HepG2 (cell line): ENCODE data around the gene BAZ1A. TPM values are rescaled to one million over a fixed set of nuclear protein-coding genes. Genes with fewer than 3 reads are reported as not detected.
A peak's percentile ranks its signal among the peaks of the same experiment; 100 is the strongest.

Experiments used
- AHR ChIP-seq: IDR thresholded peaks from 2 replicates; pipeline ENCODE4 v1.6.1; 2018; ENCODE audit warnings: missing genetic modification reagents, missing compliant biosample characterization
- GABPB1 ChIP-seq: IDR thresholded peaks from 2 replicates; pipeline ENCODE4 v1.6.1; 2016; ENCODE audit warnings: mild to moderate bottlenecking, missing genetic modification reagents, moderate library complexity, missing compliant biosample characterization
- HCFC1 ChIP-seq: fragments of 150-350 bp; IDR thresholded peaks from 2 replicates; pipeline ENCODE4 v1.6.1; 2014; ENCODE audit warnings: low read depth, low read length
- KDM2A ChIP-seq: sonication (generic); formaldehyde crosslinking; IDR thresholded peaks from 2 replicates; pipeline ENCODE4 v1.4.0; 2020; ENCODE audit warnings: low read depth, missing genetic modification reagents, borderline replicate concordance
- MTF1 ChIP-seq: sonication (generic); formaldehyde crosslinking; IDR thresholded peaks from 2 replicates; pipeline ENCODE4 v1.5.0; 2020; ENCODE audit warnings: missing genetic modification reagents
- NAIF1 ChIP-seq: sonication (generic); formaldehyde crosslinking; IDR thresholded peaks from 2 replicates; pipeline ENCODE4 v1.5.0; 2020; ENCODE audit warnings: mild to moderate bottlenecking, missing genetic modification reagents, borderline replicate concordance
- PITX1 ChIP-seq: sonication (generic); formaldehyde crosslinking; IDR thresholded peaks from 2 replicates; pipeline ENCODE4 v1.5.1; 2020; ENCODE audit warnings: mild to moderate bottlenecking, missing genetic modification reagents
- POGZ ChIP-seq: sonication (generic); formaldehyde crosslinking; IDR thresholded peaks from 2 replicates; pipeline ENCODE4 v1.4.0; 2020; ENCODE audit warnings: mild to moderate bottlenecking, missing genetic modification reagents
- REXO4 ChIP-seq: sonication (generic); formaldehyde crosslinking; IDR thresholded peaks from 2 replicates; pipeline ENCODE4 v1.8.0; 2022; ENCODE audit warnings: missing genetic modification reagents, mild to moderate bottlenecking, borderline replicate concordance
- SMC3 ChIP-seq: IDR thresholded peaks from 2 replicates; pipeline ENCODE4 v1.6.1; 2011; ENCODE audit warnings: low read length, improper control_type of control experiment
- SRSF1 ChIP-seq: fragments of 200-400 bp; formaldehyde crosslinking; optimal IDR thresholded peaks from 2 replicates; pipeline ENCODE3; 2017; ENCODE audit warnings: mild to moderate bottlenecking, low read depth, low read length, moderate library complexity
- TBX2 ChIP-seq: sonication (generic); formaldehyde crosslinking; IDR thresholded peaks from 2 replicates; pipeline ENCODE4 v1.5.0; 2020; ENCODE audit warnings: missing genetic modification reagents, mild to moderate bottlenecking, borderline replicate concordance
- TEAD3 ChIP-seq: optimal IDR thresholded peaks from 2 replicates; pipeline ENCODE3; 2016; ENCODE audit warnings: borderline replicate concordance
- ZFP90 ChIP-seq: sonication (generic); formaldehyde crosslinking; IDR thresholded peaks from 2 replicates; pipeline ENCODE4 v1.8.0; 2022; ENCODE audit warnings: missing genetic modification reagents, mild to moderate bottlenecking, inconsistent platforms, borderline replicate concordance
- ZNF367 ChIP-seq: sonication (generic); formaldehyde crosslinking; IDR thresholded peaks from 2 replicates; pipeline ENCODE4 v1.4.0; 2020; ENCODE audit warnings: missing genetic modification reagents, borderline replicate concordance
- ZNF513 ChIP-seq: sonication (generic); formaldehyde crosslinking; conservative IDR thresholded peaks from 2 replicates; pipeline ENCODE4 v1.5.0; 2020; ENCODE audit warnings: missing genetic modification reagents
- ZNF530 ChIP-seq: sonication (generic); formaldehyde crosslinking; IDR thresholded peaks from 2 replicates; pipeline ENCODE4 v1.5.0; 2020; ENCODE audit warnings: low read depth, mild to moderate bottlenecking, missing genetic modification reagents
- ZNF546 ChIP-seq: sonication (generic); formaldehyde crosslinking; conservative IDR thresholded peaks from 2 replicates; pipeline ENCODE4 v1.8.1; 2023; ENCODE audit warnings: mild to moderate bottlenecking, missing genetic modification reagents
- ZNF552 ChIP-seq: sonication (generic); formaldehyde crosslinking; IDR thresholded peaks from 2 replicates; pipeline ENCODE4 v1.9.0; 2022; ENCODE audit warnings: missing genetic modification reagents, mild to moderate bottlenecking, borderline replicate concordance
- ZNF556 ChIP-seq: sonication (generic); formaldehyde crosslinking; IDR thresholded peaks from 2 replicates; pipeline ENCODE4 v1.4.0; 2020; ENCODE audit warnings: mild to moderate bottlenecking, missing genetic modification reagents, borderline replicate concordance
- ZNF598 ChIP-seq: sonication (generic); formaldehyde crosslinking; IDR thresholded peaks from 2 replicates; pipeline ENCODE4 v1.5.1; 2020; ENCODE audit warnings: mild to moderate bottlenecking, missing genetic modification reagents, borderline replicate concordance
- ZNF776 ChIP-seq: sonication (generic); formaldehyde crosslinking; IDR thresholded peaks from 2 replicates; pipeline ENCODE4 v1.4.0; 2020; ENCODE audit warnings: mild to moderate bottlenecking, missing genetic modification reagents
- polyA plus RNA-seq, 8 experiments: library from polyadenylated mRNA; depleted of rRNA in 3 of 8; stranded (reverse) in 7 of 8; unstranded in 1 of 8; fragments of >200 nt; fragmentation: Illumina TruSeq in 4 of 8; extraction: Trizol in 4 of 8; gene quantifications; 2 replicates each; pipeline versions ENCODE4 v1.2.1 to v1.2.3, GENCODE V29; 2011 to 2016; ENCODE audit warnings: low read depth in 4 of 8, missing spikeins in 1 of 8, mixed read lengths in 1 of 8; ENCODE audit not compliant: insufficient read depth in 1 of 8
- total RNA-seq, 5 experiments: library from RNA; depleted of rRNA; stranded (reverse); fragments of >200 nt; fragmentation: Illumina TruSeq; extraction: Trizol; gene quantifications; 2 replicates each; pipeline ENCODE4 v1.2.3, GENCODE V29; 2016; ENCODE audit warnings: low read depth in 1 of 5
- TF ChIP-seq, protein P1 (sequence below): IDR thresholded peaks from 2 replicates; pipeline ENCODE4 v1.6.1; 2016; ENCODE audit warnings: low read depth
- TF ChIP-seq, protein P2 (sequence below): IDR thresholded peaks from 2 replicates; pipeline ENCODE4 v1.6.1; 2018; ENCODE audit warnings: missing genetic modification reagents, mild to moderate bottlenecking, missing compliant biosample characterization
- TF ChIP-seq, protein P3 (sequence below): sonication (generic); formaldehyde crosslinking; IDR thresholded peaks from 2 replicates; pipeline ENCODE4 v1.8.1; 2023; ENCODE audit warnings: mild to moderate bottlenecking, inconsistent platforms, moderate library complexity, missing genetic modification reagents, borderline replicate concordance

Gene BAZ1A
- total and polyA plus RNA-seq, 2 of the 13 experiments (the other 11 are each of a cell fraction or from before 2014, with no cell fraction given), result 20.9 to 56.8 TPM

- TF ChIP-seq KDM2A (CRISPR knock-in tag), result peak; percentile 85
- TF ChIP-seq ZFP90 (CRISPR knock-in tag), result peak; percentile 81; the same call in 1 of the 2 replicates
- no peak for TF ChIP-seq ZNF552 (CRISPR knock-in tag)
- peak; percentile 65; the same call in 1 of the 2 replicates for TF ChIP-seq ZNF556 (CRISPR knock-in tag)
- peak; percentile 71; the same call in 1 of the 2 replicates for TF ChIP-seq ZNF598 (CRISPR knock-in tag)
- 0 out of 2 replicates have a peak, but pooled peaks have one; percentile 44 for TF ChIP-seq ZNF367
- TF ChIP-seq GABPB1 (CRISPR knock-in tag), result peak; percentile 40; the same call in 1 of the 2 replicates
- TF ChIP-seq TEAD3 (CRISPR knock-in tag), result peak; percentile 28
- TF ChIP-seq ZNF546 (CRISPR knock-in tag), result no peak
- peak; percentile 24; the same call in 1 of the 2 replicates for TF ChIP-seq AHR (CRISPR knock-in tag)
- TF ChIP-seq, protein P1, sequence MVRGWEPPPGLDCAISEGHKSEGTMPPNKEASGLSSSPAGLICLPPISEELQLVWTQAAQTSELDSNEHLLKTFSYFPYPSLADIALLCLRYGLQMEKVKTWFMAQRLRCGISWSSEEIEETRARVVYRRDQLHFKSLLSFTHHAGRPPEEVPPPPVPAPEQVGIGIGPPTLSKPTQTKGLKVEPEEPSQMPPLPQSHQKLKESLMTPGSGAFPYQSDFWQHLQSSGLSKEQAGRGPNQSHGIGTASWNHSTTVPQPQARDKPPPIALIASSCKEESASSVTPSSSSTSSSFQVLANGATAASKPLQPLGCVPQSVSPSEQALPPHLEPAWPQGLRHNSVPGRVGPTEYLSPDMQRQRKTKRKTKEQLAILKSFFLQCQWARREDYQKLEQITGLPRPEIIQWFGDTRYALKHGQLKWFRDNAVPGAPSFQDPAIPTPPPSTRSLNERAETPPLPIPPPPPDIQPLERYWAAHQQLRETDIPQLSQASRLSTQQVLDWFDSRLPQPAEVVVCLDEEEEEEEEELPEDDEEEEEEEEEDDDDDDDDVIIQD, result peak; percentile 94
- no peak for TF ChIP-seq ZNF513 (CRISPR knock-in tag)
- TF ChIP-seq POGZ (CRISPR knock-in tag), result peak; percentile 89
- TF ChIP-seq REXO4 (CRISPR knock-in tag), result no peak
- TF ChIP-seq PITX1 (CRISPR knock-in tag), result peak; percentile 68; the same call in 1 of the 2 replicates
- TF ChIP-seq NAIF1 (CRISPR knock-in tag), result no peak
- TF ChIP-seq MTF1, result no peak
- no peak for TF ChIP-seq ZNF530 (CRISPR knock-in tag)
- TF ChIP-seq TBX2 (CRISPR knock-in tag), result peak; percentile 81
- TF ChIP-seq, protein P2, sequence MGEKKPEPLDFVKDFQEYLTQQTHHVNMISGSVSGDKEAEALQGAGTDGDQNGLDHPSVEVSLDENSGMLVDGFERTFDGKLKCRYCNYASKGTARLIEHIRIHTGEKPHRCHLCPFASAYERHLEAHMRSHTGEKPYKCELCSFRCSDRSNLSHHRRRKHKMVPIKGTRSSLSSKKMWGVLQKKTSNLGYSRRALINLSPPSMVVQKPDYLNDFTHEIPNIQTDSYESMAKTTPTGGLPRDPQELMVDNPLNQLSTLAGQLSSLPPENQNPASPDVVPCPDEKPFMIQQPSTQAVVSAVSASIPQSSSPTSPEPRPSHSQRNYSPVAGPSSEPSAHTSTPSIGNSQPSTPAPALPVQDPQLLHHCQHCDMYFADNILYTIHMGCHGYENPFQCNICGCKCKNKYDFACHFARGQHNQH (CRISPR knock-in tag), result peak; percentile 81
- TF ChIP-seq SMC3, result no peak
- TF ChIP-seq, protein P3, sequence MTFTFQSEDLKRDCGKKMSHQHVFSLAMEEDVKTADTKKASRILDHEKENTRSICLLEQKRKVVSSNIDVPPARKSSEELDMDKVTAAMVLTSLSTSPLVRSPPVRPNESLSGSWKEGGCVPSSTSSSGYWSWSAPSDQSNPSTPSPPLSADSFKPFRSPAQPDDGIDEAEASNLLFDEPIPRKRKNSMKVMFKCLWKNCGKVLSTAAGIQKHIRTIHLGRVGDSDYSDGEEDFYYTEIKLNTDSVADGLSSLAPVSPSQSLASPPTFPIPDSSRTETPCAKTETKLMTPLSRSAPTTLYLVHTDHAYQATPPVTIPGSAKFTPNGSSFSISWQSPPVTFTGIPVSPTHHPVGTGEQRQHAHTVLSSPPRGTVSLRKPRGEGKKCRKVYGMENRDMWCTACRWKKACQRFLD, result 0 out of 2 replicates have a peak, but pooled peaks have one; percentile 27
- TF ChIP-seq ZNF776 (CRISPR knock-in tag), result no peak
- no peak for TF ChIP-seq SRSF1
- no peak for TF ChIP-seq HCFC1
These were observed 77.2 kb downstream of the BAZ1A start (continued) for GRCh38 chr14:34797747-34798583.
